C4-2B (cell line): ENCODE results near the gene LIM2.

Experiments
- CTCF ChIP-seq: fragments of 450-650 bp; conservative IDR thresholded peaks from 2 replicates; pipeline ENCODE4 v1.5.1; 2017; ENCODE audit warnings: mild to moderate bottlenecking
- ZFX ChIP-seq: fragments of 450-650 bp; IDR thresholded peaks from 2 replicates; pipeline ENCODE4 v1.6.1; 2017

GRCh38 chr19:51377422-51377821 lies 10.4 kb downstream of the LIM2 start:
- TF ChIP-seq CTCF (no peak), ZFX (no peak)
